B cell (primary cell): Measurements from ENCODE around the gene TPSG1. TPM values are rescaled to one million over a fixed set of nuclear protein-coding genes. Genes with fewer than 3 reads are reported as not detected.

Experiments used
- ATAC-seq: fragments of 200-7000 bp; cut with Tn5 transposase; one replicate; pipeline ENCODE4 v1.10.0; 2021; ENCODE audit warnings: low read depth, mild to moderate bottlenecking, moderate number of reproducible peaks, moderate library complexity
- CTCF ChIA-PET: fragments of 350-600 bp; sonication (Branson Sonifier 250); formaldehyde crosslinking; loops from one replicate; lab custom pipeline; 2021; ENCODE audit warnings: antibody characterized with exemption, inconsistent platforms; lab: Charles Lee
- POLR2A ChIA-PET: fragments of 350-600 bp; sonication (Branson Sonifier 250); formaldehyde crosslinking; loops from one replicate; lab custom pipeline; 2021; ENCODE audit warnings: antibody characterized with exemption; lab: Charles Lee
- DNase-seq: peaks from one replicate; pipeline ENCODE4 v3.0.0; 2013
- H2AFZ ChIP-seq: 2 replicates; pipeline ENCODE4 v1.6.1; 2012; ENCODE audit warnings: mild to moderate bottlenecking, low read depth, low read length; ENCODE audit not compliant: insufficient read depth, poor library complexity, severe bottlenecking
- H3K27ac ChIP-seq, 2 donors: 1 replicate in 1 of 2; 2 replicates in 1 of 2; pipeline ENCODE4 v1.5.1; 2012 to 2013; ENCODE audit warnings: low read length in 2 of 2, mild to moderate bottlenecking in 2 of 2, moderate library complexity in 1 of 2
- H3K27me3 ChIP-seq, 4 experiments: fragments of 200-600 bp in 1 of 4; sonication (generic) in 1 of 4; replicated peaks in 1 of 4; 1 replicate in 2 of 4; 2 replicates in 2 of 4; pipeline versions ENCODE4 v1.6.1 to v1.7.0; 2013 to 2016; ENCODE audit warnings: low read length in 3 of 4, mild to moderate bottlenecking in 2 of 4, mixed read lengths in 1 of 4, moderate library complexity in 1 of 4; ENCODE audit not compliant: insufficient read depth in 4 of 4, control insufficient read depth in 3 of 4; ENCODE audit errors: control extremely low read depth in 1 of 4
- H3K36me3 ChIP-seq, 2 experiments: replicated peaks in 1 of 2; 1 replicate in 1 of 2; 2 replicates in 1 of 2; pipeline versions ENCODE4 v1.6.1 to v1.7.1; 2013; ENCODE audit warnings: low read length in 1 of 2; ENCODE audit not compliant: insufficient read depth in 2 of 2, control insufficient read depth in 1 of 2; ENCODE audit errors: control extremely low read depth in 1 of 2, extremely low read depth in 1 of 2
- H3K4me1 ChIP-seq, 2 donors: fragments of 200-600 bp in 1 of 2; sonication (generic) in 1 of 2; 1 replicate in 1 of 2; 2 replicates in 1 of 2; pipeline versions ENCODE4 v1.5.1 to v1.6.1; 2013 to 2017; ENCODE audit warnings: low read length in 2 of 2; ENCODE audit not compliant: control insufficient read depth in 2 of 2, insufficient read depth in 2 of 2
- H3K4me2 ChIP-seq: replicated peaks from 2 replicates; pipeline ENCODE3; 2012; ENCODE audit warnings: mild to moderate bottlenecking, low read depth, low read length; ENCODE audit not compliant: poor library complexity, severe bottlenecking
- H3K4me3 ChIP-seq, 5 experiments: fragments of 200-600 bp in 1 of 5; sonication (generic) in 1 of 5; 1 replicate in 3 of 5; 2 replicates in 2 of 5; pipeline versions ENCODE4 v1.5.1 to v1.7.0; 2011 to 2016; ENCODE audit warnings: low read length in 4 of 5, mild to moderate bottlenecking in 4 of 5, low read depth in 2 of 5, control low read depth in 1 of 5, moderate library complexity in 1 of 5; ENCODE audit not compliant: insufficient read depth in 1 of 5; ENCODE audit errors: control extremely low read depth in 1 of 5, extremely low read depth in 1 of 5
- H3K79me2 ChIP-seq: fragments of 200-600 bp; sonication (generic); one replicate; pipeline ENCODE4 v1.6.0; 2016; ENCODE audit warnings: low read length; ENCODE audit not compliant: control insufficient read depth, insufficient read depth
- H3K9ac ChIP-seq: fragments of 200-600 bp; sonication (generic); 2 replicates; pipeline ENCODE4 v1.6.1; 2017; ENCODE audit warnings: mild to moderate bottlenecking, low read length, moderate library complexity
- H3K9me3 ChIP-seq, 3 donors: one replicate each; pipeline versions ENCODE4 v1.6.1 to v1.7.1; 2013; ENCODE audit warnings: low read length in 2 of 3; ENCODE audit not compliant: control insufficient read depth in 2 of 3, insufficient read depth in 1 of 3; ENCODE audit errors: control extremely low read depth in 1 of 3
- H4K20me1 ChIP-seq: 2 replicates; pipeline ENCODE4 v1.6.0; 2012; ENCODE audit warnings: mild to moderate bottlenecking, low read length; ENCODE audit not compliant: insufficient read depth, control insufficient read depth, poor library complexity, severe bottlenecking
- H3K27ac Mint-ChIP-seq: one replicate; pipeline ENCODE4 v1.8.0; 2021; ENCODE audit warnings: mixed read lengths
- H3K27me3 Mint-ChIP-seq: one replicate; pipeline ENCODE4 v1.8.0; 2021; ENCODE audit warnings: mixed read lengths
- H3K4me1 Mint-ChIP-seq: one replicate; pipeline ENCODE4 v1.8.0; 2021; ENCODE audit warnings: mixed read lengths
- H3K4me3 Mint-ChIP-seq: one replicate; pipeline ENCODE4 v1.8.0; 2021; ENCODE audit warnings: mixed read lengths
- H3K9me3 Mint-ChIP-seq: one replicate; pipeline ENCODE4 v1.8.0; 2022; ENCODE audit warnings: mixed read lengths; ENCODE audit not compliant: insufficient read depth
- CTCF ChIP-seq: fragments of 200-600 bp; IDR thresholded peaks from one replicate; pipeline ENCODE4 v1.8.0; 2022; ENCODE audit warnings: antibody characterized with exemption, mild to moderate bottlenecking
- EZH2 ChIP-seq: IDR thresholded peaks from 2 replicates; pipeline ENCODE4 v1.6.1; 2012; ENCODE audit warnings: borderline replicate concordance, low read depth, mild to moderate bottlenecking, moderate library complexity, low read length; ENCODE audit not compliant: insufficient read depth, poor library complexity, severe bottlenecking
- WGBS: methylation state at CpG from one replicate; pipeline ENCODE4 v1.1.5; 2013; ENCODE audit warnings: missing lambda C conversion rate; ENCODE audit not compliant: insufficient coverage; 5-methylcytosine and 5-hydroxymethylcytosine counted together
- intact Hi-C: fragments of 100-400 bp; cut with micrococcal nuclease; formaldehyde crosslinking; loops from one replicate; pipeline ENCODE4 v1.10.0; 2022
- polyA plus RNA-seq: library from polyadenylated mRNA; depleted of rRNA; stranded (reverse); fragments of >200 nt; gene quantifications from 2 replicates; pipeline ENCODE4 v1.2.3, GENCODE V29; 2012
- total RNA-seq, 2 donors: library from RNA; stranded (reverse); fragments of 120-200 nt in 1 of 2; gene quantifications; 1 replicate in 1 of 2; 2 replicates in 1 of 2; pipeline versions ENCODE4 v1.2.3 to v1.2.4, GENCODE V29; 2013 to 2022

TPSG1 gene
- total and polyA plus RNA-seq, 2 donors (not counting 1 experiment from before 2014, with no cell fraction given): not detected

- no peaks in the 10 kb centered on the region for H3K9me3 Mint-ChIP-seq
- intact Hi-C loops: no loop called here
- Histone ChIP-seq H3K4me1 (no peaks in the 10 kb centered on the region), H3K27ac (no peak overlapping the region), H3K79me2 (no peaks in the 10 kb centered on the region), H4K20me1 (no peaks in the 10 kb centered on the region), H3K36me3 (no peaks in the 10 kb centered on the region), H2AFZ (no peak overlapping the region), H3K4me3 (no peak overlapping the region), H3K9me3 (no peaks in the 10 kb centered on the region), H3K27me3 (peaks cover 0 to 4% (median 0%) of the 10 kb centered on the region in 4 experiments), H3K9ac (no peak overlapping the region), H3K4me2 (no peak overlapping the region)
- POLR2A ChIA-PET: no interaction called here
- 83% methylated on average over 4 of the region's 13 CpGs for WGBS
- CTCF ChIA-PET: no interaction called here
- no peaks in the 10 kb centered on the region for H3K4me1 Mint-ChIP-seq
- ATAC-seq (no peak), DNase-seq (no peak)
- no peak for TF ChIP-seq EZH2
- H3K4me3 Mint-ChIP-seq: no peak overlapping the region
- no peak overlapping the region for H3K27ac Mint-ChIP-seq
- H3K27me3 Mint-ChIP-seq: no peaks in the 10 kb centered on the region
These were observed 47.3 kb downstream of the TPSG1 start for GRCh38 chr16:1177750-1178149.

GRCh38 chr16:1177053-1177452 is 48.0 kb downstream of the TPSG1 start:
- intact Hi-C loops: no loop called here
- CTCF ChIA-PET: no interaction called here

More at GRCh38 chr16:1177053-1177452, 48.0 kb downstream of the TPSG1 start:
- Histone ChIP-seq H3K9me3 (no peaks in the 10 kb centered on the region), H3K4me2 (no peak overlapping the region), H3K4me1 (no peaks in the 10 kb centered on the region), H3K9ac (no peak overlapping the region), H3K4me3 (no peak overlapping the region), H3K27me3 (no peaks in the 10 kb centered on the region), H2AFZ (no peak overlapping the region), H3K79me2 (no peaks in the 10 kb centered on the region), H4K20me1 (no peaks in the 10 kb centered on the region), H3K27ac (no peak overlapping the region), H3K36me3 (no peaks in the 10 kb centered on the region)
- POLR2A ChIA-PET: no interaction called here
- TF ChIP-seq EZH2: no peak
- no peak for TF ChIP-seq CTCF
- Mint-ChIP-seq H3K4me1 (no peaks in the 10 kb centered on the region), H3K27me3 (no peaks in the 10 kb centered on the region), H3K27ac (no peak overlapping the region), H3K9me3 (no peaks in the 10 kb centered on the region), H3K4me3 (no peak overlapping the region)
- no peak for ATAC-seq
- DNase-seq: no peak
- 86% methylated on average over 19 of the region's 19 CpGs for WGBS
